HEK293 (cell line): ENCODE measurements around the gene RPL31.
A peak's percentile ranks its signal among the peaks of the same experiment; 100 is the strongest.

Source experiments
- CTCF ChIA-PET: fragments of 350-600 bp; formaldehyde crosslinking; extraction: SDS; loops from one replicate; lab custom pipeline; 2021; ENCODE audit warnings: antibody characterized with exemption; lab: Yijun Ruan, JAX
- POLR2A ChIA-PET: fragments of 300-600 bp; formaldehyde crosslinking; extraction: SDS; loops from one replicate; lab custom pipeline; 2020; ENCODE audit warnings: antibody characterized with exemption, inconsistent platforms; lab: Yijun Ruan, JAX
- H3K27ac ChIP-seq: fragments of 200-500 bp; sonication (Bioruptor generic); 2 replicates; pipeline ENCODE4 v1.5.1; 2014; ENCODE audit warnings: low read depth, low read length, control low read depth, inconsistent platforms; ENCODE audit errors: extremely low read depth
- H3K36me3 ChIP-seq, 2 experiments: fragments of 200-500 bp in 1 of 2; sonication (Bioruptor generic) in 1 of 2; 1 replicate in 1 of 2; 2 replicates in 1 of 2; pipeline ENCODE4 v1.5.1; 2014 to 2017; ENCODE audit warnings: inconsistent platforms in 2 of 2, low read length in 2 of 2; ENCODE audit not compliant: control insufficient read depth in 2 of 2, insufficient read depth in 1 of 2
- H3K4me1 ChIP-seq: fragments of 200-500 bp; sonication (Bioruptor generic); 2 replicates; pipeline ENCODE4 v1.5.1; 2014; ENCODE audit warnings: mild to moderate bottlenecking, low read length, inconsistent platforms; ENCODE audit not compliant: control insufficient read depth, insufficient read depth
- H3K4me3 ChIP-seq: 2 replicates; pipeline ENCODE4 v1.5.1; 2011; ENCODE audit warnings: low read depth, mild to moderate bottlenecking, control low read depth, low read length, moderate library complexity
- H3K9me3 ChIP-seq: fragments of 200-500 bp; sonication (Bioruptor generic); 2 replicates; pipeline ENCODE4 v1.5.1; 2014; ENCODE audit warnings: low read depth, low read length, inconsistent platforms; ENCODE audit not compliant: control insufficient read depth, insufficient read depth
- EGR2 ChIP-seq: fragments of 450-650 bp; formaldehyde crosslinking; IDR thresholded peaks from 2 replicates; pipeline ENCODE4 v1.5.1; 2016; ENCODE audit warnings: low read depth, missing biosample characterization, missing genetic modification characterization
- GLIS2 ChIP-seq: fragments of 450-650 bp; formaldehyde crosslinking; IDR thresholded peaks from 2 replicates; pipeline ENCODE4 v1.5.1; 2016; ENCODE audit warnings: missing biosample characterization, missing genetic modification characterization
- OSR2 ChIP-seq: fragments of 450-650 bp; formaldehyde crosslinking; IDR thresholded peaks from 2 replicates; pipeline ENCODE4 v1.5.1; 2016; ENCODE audit warnings: missing biosample characterization, missing genetic modification characterization
- PRDM1 ChIP-seq: fragments of 450-650 bp; formaldehyde crosslinking; IDR thresholded peaks from 2 replicates; pipeline ENCODE4; 2016; ENCODE audit warnings: missing biosample characterization, missing genetic modification characterization
- ZBTB17 ChIP-seq: fragments of 450-650 bp; formaldehyde crosslinking; IDR thresholded peaks from 2 replicates; pipeline ENCODE4 v1.5.1; 2016; ENCODE audit warnings: missing biosample characterization, missing genetic modification characterization
- ZEB2 ChIP-seq: fragments of 450-650 bp; formaldehyde crosslinking; IDR thresholded peaks from 2 replicates; pipeline ENCODE4 v1.5.1; 2016; ENCODE audit warnings: missing biosample characterization, missing genetic modification characterization
- ZNF10 ChIP-seq: fragments of 450-650 bp; formaldehyde crosslinking; IDR thresholded peaks from 2 replicates; pipeline ENCODE4 v1.5.1; 2017; ENCODE audit warnings: missing biosample characterization, missing genetic modification characterization
- ZNF175 ChIP-seq: fragments of 450-650 bp; formaldehyde crosslinking; IDR thresholded peaks from 2 replicates; pipeline ENCODE4 v1.5.1; 2016; ENCODE audit warnings: missing biosample characterization, missing genetic modification characterization
- ZNF19 ChIP-seq: fragments of 450-650 bp; formaldehyde crosslinking; IDR thresholded peaks from 2 replicates; pipeline ENCODE4; 2016; ENCODE audit warnings: missing biosample characterization, missing genetic modification characterization, low read depth
- ZNF354C ChIP-seq: fragments of 450-650 bp; formaldehyde crosslinking; IDR thresholded peaks from 2 replicates; pipeline ENCODE4 v1.5.1; 2016; ENCODE audit warnings: missing biosample characterization, missing genetic modification characterization, low read depth, borderline replicate concordance
- ZNF529 ChIP-seq: fragments of 450-650 bp; formaldehyde crosslinking; IDR thresholded peaks from 2 replicates; pipeline ENCODE4 v1.5.1; 2017; ENCODE audit warnings: missing genetic modification characterization, missing biosample characterization; ENCODE audit not compliant: insufficient replicate concordance
- ZNF558 ChIP-seq: fragments of 450-650 bp; formaldehyde crosslinking; IDR thresholded peaks from 2 replicates; pipeline ENCODE4 v1.5.1; 2016; ENCODE audit warnings: missing biosample characterization, missing genetic modification characterization
- ZNF785 ChIP-seq: fragments of 450-650 bp; formaldehyde crosslinking; IDR thresholded peaks from 2 replicates; pipeline ENCODE4 v1.5.1; 2016; ENCODE audit warnings: missing biosample characterization, missing genetic modification characterization
- TF ChIP-seq, protein P1 (sequence below): fragments of 450-650 bp; formaldehyde crosslinking; IDR thresholded peaks from 2 replicates; pipeline ENCODE4 v1.5.1; 2016; ENCODE audit warnings: missing biosample characterization, missing genetic modification characterization, borderline replicate concordance
- TF ChIP-seq, protein P2 (sequence below): fragments of 450-650 bp; formaldehyde crosslinking; IDR thresholded peaks from 2 replicates; pipeline ENCODE4 v1.5.1; 2016; ENCODE audit warnings: missing biosample characterization, missing genetic modification characterization
- TF ChIP-seq, protein P3 (sequence below): fragments of 450-650 bp; formaldehyde crosslinking; conservative IDR thresholded peaks from 2 replicates; pipeline ENCODE4 v1.5.1; 2016; ENCODE audit warnings: low read depth, missing biosample characterization, missing genetic modification characterization

Gene RPL31

DNA sequence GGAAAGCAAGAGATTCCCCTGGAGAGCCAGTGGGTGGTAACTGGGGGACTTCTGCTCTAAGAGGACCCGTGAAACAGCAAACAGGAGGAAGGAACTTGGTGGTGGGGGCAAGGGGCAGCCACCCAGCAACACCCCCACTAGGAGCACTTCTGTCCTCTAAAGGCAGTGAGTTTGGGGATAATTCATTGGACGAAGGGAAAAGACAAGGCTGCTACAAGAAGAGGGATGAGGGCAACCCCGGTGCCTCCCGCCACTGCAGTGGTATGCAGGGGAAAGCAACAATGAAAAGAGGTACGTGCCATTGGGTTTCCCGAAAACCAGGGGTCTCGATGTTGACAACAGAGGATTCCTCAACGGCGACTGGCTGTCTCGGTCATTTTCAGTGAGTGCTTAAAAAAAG lies 9.1 kb downstream of the RPL31 start:
- H3K36me3 ChIP-seq, result peaks cover 33 to 77% of the 10 kb centered on the region in 2 experiments
- ChIA-PET POLR2A (no interaction called here), CTCF (interaction anchor here (0.6 to 2.5 kb wide), 4 partner anchors 7 to 860 kb away, joined by 3 to 17 read pairs (median 4); no protein-coding TSS in a partner anchor)
- no peaks in the 10 kb centered on the region for H3K4me1 ChIP-seq
- H3K9me3 ChIP-seq, result no peaks in the 10 kb centered on the region
- TF ChIP-seq EGR2 (no peak), OSR2 (no peak), ZNF19 (tag by site-specific recombination) (no peak), ZNF529 (no peak), ZNF354C (tag by site-specific recombination) (no peak), GLIS2 (no peak), ZNF558 (no peak), ZNF10 (no peak), ZNF175 (tag by site-specific recombination) (no peak)
- TF ChIP-seq, protein P1, sequence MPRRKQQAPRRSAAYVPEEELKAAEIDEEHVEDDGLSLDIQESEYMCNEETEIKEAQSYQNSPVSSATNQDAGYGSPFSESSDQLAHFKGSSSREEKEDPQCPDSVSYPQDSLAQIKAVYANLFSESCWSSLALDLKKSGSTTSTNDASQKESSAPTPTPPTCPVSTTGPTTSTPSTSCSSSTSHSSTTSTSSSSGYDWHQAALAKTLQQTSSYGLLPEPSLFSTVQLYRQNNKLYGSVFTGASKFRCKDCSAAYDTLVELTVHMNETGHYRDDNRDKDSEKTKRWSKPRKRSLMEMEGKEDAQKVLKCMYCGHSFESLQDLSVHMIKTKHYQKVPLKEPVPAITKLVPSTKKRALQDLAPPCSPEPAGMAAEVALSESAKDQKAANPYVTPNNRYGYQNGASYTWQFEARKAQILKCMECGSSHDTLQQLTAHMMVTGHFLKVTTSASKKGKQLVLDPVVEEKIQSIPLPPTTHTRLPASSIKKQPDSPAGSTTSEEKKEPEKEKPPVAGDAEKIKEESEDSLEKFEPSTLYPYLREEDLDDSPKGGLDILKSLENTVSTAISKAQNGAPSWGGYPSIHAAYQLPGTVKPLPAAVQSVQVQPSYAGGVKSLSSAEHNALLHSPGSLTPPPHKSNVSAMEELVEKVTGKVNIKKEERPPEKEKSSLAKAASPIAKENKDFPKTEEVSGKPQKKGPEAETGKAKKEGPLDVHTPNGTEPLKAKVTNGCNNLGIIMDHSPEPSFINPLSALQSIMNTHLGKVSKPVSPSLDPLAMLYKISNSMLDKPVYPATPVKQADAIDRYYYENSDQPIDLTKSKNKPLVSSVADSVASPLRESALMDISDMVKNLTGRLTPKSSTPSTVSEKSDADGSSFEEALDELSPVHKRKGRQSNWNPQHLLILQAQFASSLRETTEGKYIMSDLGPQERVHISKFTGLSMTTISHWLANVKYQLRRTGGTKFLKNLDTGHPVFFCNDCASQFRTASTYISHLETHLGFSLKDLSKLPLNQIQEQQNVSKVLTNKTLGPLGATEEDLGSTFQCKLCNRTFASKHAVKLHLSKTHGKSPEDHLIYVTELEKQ, result no peak
- TF ChIP-seq, protein P2, sequence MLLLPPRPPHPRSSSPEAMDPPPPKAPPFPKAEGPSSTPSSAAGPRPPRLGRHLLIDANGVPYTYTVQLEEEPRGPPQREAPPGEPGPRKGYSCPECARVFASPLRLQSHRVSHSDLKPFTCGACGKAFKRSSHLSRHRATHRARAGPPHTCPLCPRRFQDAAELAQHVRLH (tag by site-specific recombination), result no peak
- H3K27ac ChIP-seq, result no peak overlapping the region
- no peak overlapping the region for H3K4me3 ChIP-seq

DNA sequence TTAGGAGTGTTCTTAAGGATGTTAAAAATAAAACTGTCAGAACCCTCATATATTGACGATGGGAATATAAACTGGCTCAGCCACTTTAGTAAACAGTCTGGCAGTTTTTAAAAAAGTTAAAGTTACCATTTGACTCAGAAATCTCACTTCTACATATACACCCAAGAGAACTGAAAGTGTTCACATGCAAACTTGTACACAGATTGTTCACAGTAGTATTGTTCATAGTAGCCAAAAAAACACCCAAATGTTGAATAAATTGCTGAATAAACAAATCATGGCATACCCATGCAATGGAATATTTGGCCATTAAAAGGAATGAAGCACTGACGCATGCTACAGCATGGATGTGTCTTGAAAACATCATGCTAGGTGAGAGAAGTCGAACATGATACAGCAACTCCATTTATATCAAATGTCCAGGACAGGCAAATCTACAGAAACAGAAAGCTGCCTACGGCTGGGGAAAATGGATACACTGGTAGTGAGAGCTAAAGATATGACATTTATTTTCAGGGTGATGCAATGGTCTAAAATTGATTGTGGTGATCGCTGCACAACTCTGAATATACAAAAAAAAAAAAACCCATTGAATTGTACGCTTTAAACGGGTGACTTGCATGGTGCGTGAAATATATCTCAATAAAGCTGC lies 10.1 kb downstream of the RPL31 start:
- TF ChIP-seq ZBTB17 (tag by site-specific recombination) (peak; percentile 25; the same call in 1 of the 2 replicates), PRDM1 (tag by site-specific recombination) (peak; percentile 48; the same call in 1 of the 2 replicates), ZNF785 (tag by site-specific recombination) (no peak), ZEB2 (tag by site-specific recombination) (no peak)
- TF ChIP-seq, protein P2 (tag by site-specific recombination), result no peak
- TF ChIP-seq, protein P3, sequence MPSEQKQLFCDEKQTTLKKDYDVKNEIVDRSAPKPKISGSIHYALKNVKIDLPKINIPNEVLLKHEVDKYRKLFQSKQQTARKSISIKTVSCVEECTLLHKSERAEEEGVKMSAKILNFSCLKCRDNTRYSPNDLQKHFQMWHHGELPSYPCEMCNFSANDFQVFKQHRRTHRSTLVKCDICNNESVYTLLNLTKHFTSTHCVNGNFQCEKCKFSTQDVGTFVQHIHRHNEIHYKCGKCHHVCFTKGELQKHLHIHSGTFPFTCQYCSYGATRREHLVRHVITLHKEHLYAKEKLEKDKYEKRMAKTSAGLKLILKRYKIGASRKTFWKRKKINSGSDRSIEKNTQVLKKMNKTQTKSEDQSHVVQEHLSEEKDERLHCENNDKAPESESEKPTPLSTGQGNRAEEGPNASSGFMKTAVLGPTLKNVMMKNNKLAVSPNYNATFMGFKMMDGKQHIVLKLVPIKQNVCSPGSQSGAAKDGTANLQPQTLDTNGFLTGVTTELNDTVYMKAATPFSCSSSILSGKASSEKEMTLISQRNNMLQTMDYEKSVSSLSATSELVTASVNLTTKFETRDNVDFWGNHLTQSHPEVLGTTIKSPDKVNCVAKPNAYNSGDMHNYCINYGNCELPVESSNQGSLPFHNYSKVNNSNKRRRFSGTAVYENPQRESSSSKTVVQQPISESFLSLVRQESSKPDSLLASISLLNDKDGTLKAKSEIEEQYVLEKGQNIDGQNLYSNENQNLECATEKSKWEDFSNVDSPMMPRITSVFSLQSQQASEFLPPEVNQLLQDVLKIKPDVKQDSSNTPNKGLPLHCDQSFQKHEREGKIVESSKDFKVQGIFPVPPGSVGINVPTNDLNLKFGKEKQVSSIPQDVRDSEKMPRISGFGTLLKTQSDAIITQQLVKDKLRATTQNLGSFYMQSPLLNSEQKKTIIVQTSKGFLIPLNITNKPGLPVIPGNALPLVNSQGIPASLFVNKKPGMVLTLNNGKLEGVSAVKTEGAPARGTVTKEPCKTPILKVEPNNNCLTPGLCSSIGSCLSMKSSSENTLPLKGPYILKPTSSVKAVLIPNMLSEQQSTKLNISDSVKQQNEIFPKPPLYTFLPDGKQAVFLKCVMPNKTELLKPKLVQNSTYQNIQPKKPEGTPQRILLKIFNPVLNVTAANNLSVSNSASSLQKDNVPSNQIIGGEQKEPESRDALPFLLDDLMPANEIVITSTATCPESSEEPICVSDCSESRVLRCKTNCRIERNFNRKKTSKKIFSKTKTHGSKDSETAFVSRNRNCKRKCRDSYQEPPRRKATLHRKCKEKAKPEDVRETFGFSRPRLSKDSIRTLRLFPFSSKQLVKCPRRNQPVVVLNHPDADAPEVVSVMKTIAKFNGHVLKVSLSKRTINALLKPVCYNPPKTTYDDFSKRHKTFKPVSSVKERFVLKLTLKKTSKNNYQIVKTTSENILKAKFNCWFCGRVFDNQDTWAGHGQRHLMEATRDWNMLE (tag by site-specific recombination), result no peak
- CTCF ChIA-PET, result interaction anchor here (0.5 to 2.5 kb wide), 30 partner anchors 9 to 859 kb away, joined by 3 to 23 read pairs (median 4); no protein-coding TSS in a partner anchor
- Histone ChIP-seq H3K4me1 (no peaks in the 10 kb centered on the region), H3K27ac (no peak overlapping the region), H3K4me3 (no peak overlapping the region), H3K36me3 (peaks cover 26 to 70% of the 10 kb centered on the region in 2 experiments), H3K9me3 (no peaks in the 10 kb centered on the region)
- POLR2A ChIA-PET, result interaction anchor here (0.7 to 1.0 kb wide), 3 partner anchors 9 to 297 kb away, joined by 3 to 4 read pairs (median 3); partner anchors contain the start of gene TBC1D8
